ENCODE data around the gene TUBB2B.
A peak's percentile ranks its signal among the peaks of the same experiment; 100 is the strongest.
"Not testable (repeated sequence)": the region's sequence is repeated elsewhere in the genome, so short reads cannot be mapped to it uniquely, and the experiment has no call there.

Gene TUBB2B

GRCh38 chr6:3186974-3187382, 40.5 kb downstream of the TUBB2B start:
- DNase-seq (ENCODE audit: low read depth): no peak

GRCh38 chr6:3183066-3183465, 44.4 kb downstream of the TUBB2B start:
- DNase-seq (ENCODE audit: low read depth): no peak

GRCh38 chr6:3181105-3181504, 46.3 kb downstream of the TUBB2B start:
- DNase-seq (ENCODE audit: low read depth): no peak

GRCh38 chr6:3179945-3180344, 47.5 kb downstream of the TUBB2B start:
- DNase-seq (ENCODE audit: low read depth): not testable (repeated sequence)

GRCh38 chr6:3178666-3179065, 48.8 kb downstream of the TUBB2B start:
- not testable (repeated sequence) for DNase-seq (ENCODE audit: low read depth)

GRCh38 chr6:3176562-3177355, 50.7 kb downstream of the TUBB2B start:
- DNase-seq (ENCODE audit: low read depth): peak; percentile 36

- DNase-seq (ENCODE audit: low read depth): no peak
These were observed 51.6 kb downstream of the TUBB2B start for GRCh38 chr6:3175715-3176402.
